Thymus (tissue), 11 donors: ENCODE data around the gene COX20. TPM values are rescaled to one million over a fixed set of nuclear protein-coding genes. Genes with fewer than 3 reads are reported as not detected.

Experiments
- DNase-seq, 9 donors: peaks; one replicate each; pipeline ENCODE4 v3.0.0-alpha.2; 2013; ENCODE audit warnings: low spot score in 9 of 9, low read depth in 6 of 9, missing footprints in 1 of 9
- H3K27ac ChIP-seq, 2 donors: one replicate each; pipeline ENCODE4 v1.5.1; 2013; ENCODE audit warnings: control low read depth in 1 of 2, low read depth in 1 of 2, low read length in 1 of 2, mild to moderate bottlenecking in 1 of 2, moderate library complexity in 1 of 2
- H3K27me3 ChIP-seq, 2 donors: one replicate each; pipeline ENCODE4 v1.5.1; 2013; ENCODE audit warnings: low read length in 1 of 2; ENCODE audit not compliant: control insufficient read depth in 2 of 2, insufficient read depth in 1 of 2
- H3K36me3 ChIP-seq, 2 donors: one replicate each; pipeline ENCODE4 v1.5.1; 2013; ENCODE audit warnings: low read length in 1 of 2, mild to moderate bottlenecking in 1 of 2, moderate library complexity in 1 of 2; ENCODE audit not compliant: control insufficient read depth in 2 of 2, insufficient read depth in 2 of 2
- H3K4me1 ChIP-seq, 2 donors: one replicate each; pipeline ENCODE4 v1.5.1; 2013; ENCODE audit warnings: low read length in 2 of 2; ENCODE audit not compliant: control insufficient read depth in 2 of 2, insufficient read depth in 2 of 2
- H3K4me3 ChIP-seq, 2 donors: one replicate each; pipeline ENCODE4 v1.5.1; 2013; ENCODE audit warnings: low read length in 2 of 2, control low read depth in 1 of 2, mild to moderate bottlenecking in 1 of 2
- H3K9me3 ChIP-seq, 2 donors: one replicate each; pipeline ENCODE4 v1.5.1; 2013; ENCODE audit warnings: low read length in 1 of 2, mild to moderate bottlenecking in 1 of 2; ENCODE audit not compliant: control insufficient read depth in 2 of 2, insufficient read depth in 1 of 2
- WGBS: extraction: QIAGEN DNeasy Blood & Tissue Kit; methylation state at CpG from one replicate; pipeline ENCODE4 v1.1.7; 2013; 5-methylcytosine and 5-hydroxymethylcytosine counted together
- polyA plus RNA-seq: library from polyadenylated mRNA; stranded (reverse); fragments of 200-250 nt; gene quantifications from one replicate; pipeline ENCODE4 v1.2.3, GENCODE V29; 2013
- total RNA-seq: library from RNA; stranded (reverse); fragments of 120-200 nt; gene quantifications from one replicate; pipeline ENCODE4 v1.2.4, GENCODE V29; 2013
- donor health status: healthy.

COX20 gene
- total and polyA plus RNA-seq, 2 donors = 26.9 to 60.8 TPM

DNA sequence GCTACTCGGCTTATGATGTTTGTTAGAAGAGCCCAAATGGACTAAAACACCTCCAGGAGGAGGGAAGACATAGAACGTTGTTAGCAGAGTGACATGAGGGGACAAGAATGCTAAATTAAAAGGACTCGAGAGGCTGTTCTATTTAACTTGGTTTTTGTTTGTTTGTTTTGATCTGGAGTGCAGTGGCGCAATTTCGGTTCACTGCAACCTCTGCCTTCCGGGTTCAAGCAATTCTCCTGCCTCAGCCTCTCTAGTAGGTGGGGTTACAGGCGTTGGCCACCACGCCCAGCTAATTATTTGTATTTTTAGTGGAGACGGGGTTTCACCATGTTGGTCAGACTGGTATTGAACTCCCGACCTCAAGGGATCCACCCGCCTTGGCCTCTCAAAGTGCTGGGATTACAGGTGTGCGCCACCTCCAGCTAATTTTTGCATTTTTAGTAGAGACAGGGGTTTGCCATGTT, 33.9 kb downstream of the COX20 start:
- no peak for DNase-seq
- Histone ChIP-seq H3K27me3 (no peaks in the 10 kb centered on the region), H3K4me1 (peaks cover 3 to 7% of the 10 kb centered on the region in 2 donors), H3K4me3 (no peak overlapping the region), H3K9me3 (no peaks in the 10 kb centered on the region), H3K36me3 (no peaks in the 10 kb centered on the region), H3K27ac (no peak overlapping the region)
- WGBS = 97% methylated on average over 12 of the region's 12 CpGs

DNA sequence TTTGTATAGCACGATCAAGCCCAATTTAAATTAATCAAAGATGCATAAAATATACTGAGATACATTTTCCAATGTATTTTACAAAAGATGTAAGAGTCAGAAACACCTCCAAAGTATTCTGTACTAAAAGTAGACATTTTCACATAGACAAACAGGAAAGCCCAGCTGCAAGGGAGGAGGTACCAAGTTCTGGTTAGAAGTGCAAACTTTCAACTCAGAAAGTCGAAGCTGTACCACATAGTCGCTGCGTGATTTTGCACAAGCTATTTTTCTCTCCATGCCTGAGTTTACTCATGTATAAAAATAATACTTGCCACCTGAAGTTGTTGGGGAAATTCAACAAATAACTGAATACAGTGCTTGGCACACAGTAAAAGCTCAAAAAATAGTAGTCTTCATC, 34.5 kb downstream of the COX20 start:
- WGBS = 94% methylated on average over 4 of the region's 4 CpGs
- no peak overlapping the region for H3K27ac ChIP-seq
- H3K4me1 ChIP-seq = peaks cover 3 to 5% of the 10 kb centered on the region in 2 donors
- DNase-seq = no peak
- no peaks in the 10 kb centered on the region for H3K9me3 ChIP-seq
- H3K27me3 ChIP-seq = no peaks in the 10 kb centered on the region
- no peak overlapping the region for H3K4me3 ChIP-seq
- H3K36me3 ChIP-seq = no peaks in the 10 kb centered on the region

DNA sequence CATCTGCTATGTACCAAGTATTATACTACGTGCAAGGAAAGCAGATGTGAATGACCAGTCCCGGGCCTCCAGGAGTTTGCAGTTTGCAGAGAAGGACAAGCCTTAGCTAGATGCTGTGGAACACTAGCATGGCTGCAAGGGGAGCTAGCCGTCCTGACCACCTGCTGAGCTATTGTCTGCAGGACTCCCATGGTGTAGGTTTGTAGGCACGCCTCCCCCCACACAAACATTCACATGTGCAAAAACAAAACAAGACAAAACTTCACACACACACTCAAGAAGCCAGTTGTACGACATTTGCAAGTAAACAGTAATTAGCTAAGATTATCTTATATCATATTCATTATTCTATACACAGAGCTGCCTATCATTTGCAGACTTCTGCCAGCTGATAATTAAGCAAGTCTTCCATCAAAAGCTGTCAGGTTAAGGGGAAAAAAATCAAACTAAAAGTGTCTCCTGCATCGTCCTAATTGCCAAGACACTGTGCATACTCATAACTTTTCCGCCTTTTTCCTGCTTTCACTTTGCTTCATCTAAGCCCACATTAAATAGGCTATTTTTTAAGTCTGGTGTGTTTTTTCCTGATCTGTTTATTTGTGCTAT, 39.6 kb downstream of the COX20 start:
- no peak for DNase-seq
- Histone ChIP-seq H3K9me3 (no peaks in the 10 kb centered on the region), H3K27ac (no peak overlapping the region), H3K4me1 (no peaks in the 10 kb centered on the region), H3K36me3 (no peaks in the 10 kb centered on the region), H3K27me3 (no peaks in the 10 kb centered on the region), H3K4me3 (no peak overlapping the region)
- 95% methylated on average over 7 of the region's 7 CpGs for WGBS

DNA sequence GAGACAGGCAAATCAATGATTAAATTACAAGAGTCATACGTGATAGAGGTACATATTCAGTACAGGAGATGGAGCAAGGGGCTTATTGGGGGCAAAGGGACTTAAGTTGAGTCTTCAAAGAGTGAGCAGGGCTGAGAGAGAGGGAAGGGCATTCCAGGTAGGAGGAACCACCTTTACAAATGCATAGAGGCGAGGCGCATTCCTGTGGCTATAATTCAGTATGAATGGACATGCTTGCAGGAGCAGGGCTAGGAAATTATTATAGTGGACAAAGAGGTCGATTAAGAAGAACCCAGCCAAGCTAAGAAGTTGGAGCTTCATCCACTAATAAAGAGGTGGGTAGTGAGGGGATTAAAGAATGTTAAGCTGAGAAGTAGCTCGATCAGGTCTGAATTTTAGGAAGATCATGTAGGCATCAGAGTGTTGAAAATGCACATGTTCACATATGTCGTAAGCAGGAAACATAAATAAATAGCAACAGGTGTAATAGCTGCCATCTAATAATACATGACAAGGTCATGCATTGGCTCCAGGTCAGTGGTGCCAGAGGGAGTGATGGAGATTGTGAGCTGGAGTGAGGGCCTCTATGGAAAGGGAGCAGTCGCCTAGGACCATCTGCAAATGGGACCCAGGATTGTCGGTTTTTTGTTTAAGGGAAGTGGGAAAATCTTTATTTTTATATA, 40.9 kb downstream of the COX20 start:
- Histone ChIP-seq H3K27me3 (no peaks in the 10 kb centered on the region), H3K4me1 (no peaks in the 10 kb centered on the region), H3K4me3 (no peak overlapping the region), H3K9me3 (no peaks in the 10 kb centered on the region), H3K27ac (no peak overlapping the region), H3K36me3 (no peaks in the 10 kb centered on the region)
- DNase-seq = no peak
- WGBS = 97% methylated on average over 8 of the region's 8 CpGs

DNA sequence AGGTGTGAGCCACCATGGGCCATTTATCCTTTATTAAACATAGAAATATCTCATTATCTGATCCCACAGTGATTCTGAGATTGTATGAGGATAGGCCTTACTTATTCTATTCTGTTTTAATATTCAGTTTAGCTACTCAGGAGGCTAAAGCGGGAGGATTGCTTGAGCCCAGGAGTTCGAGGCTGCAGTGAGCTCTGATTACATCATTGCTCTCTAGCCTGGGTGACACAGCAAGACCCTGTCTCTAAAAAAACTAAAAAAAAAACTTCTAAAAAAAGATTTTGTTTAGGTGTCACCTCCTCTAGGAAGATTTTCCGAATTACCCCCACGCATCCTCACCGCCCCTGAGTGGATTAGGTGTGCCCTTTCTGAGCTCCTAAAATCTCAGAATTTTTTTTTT, 43.2 kb downstream of the COX20 start:
- no peak overlapping the region for H3K4me3 ChIP-seq
- no peaks in the 10 kb centered on the region for H3K36me3 ChIP-seq
- H3K9me3 ChIP-seq = no peaks in the 10 kb centered on the region
- DNase-seq = no peak
- no peaks in the 10 kb centered on the region for H3K27me3 ChIP-seq
- 98% methylated on average over 5 of the region's 5 CpGs for WGBS
- H3K27ac ChIP-seq = no peak overlapping the region
- no peaks in the 10 kb centered on the region for H3K4me1 ChIP-seq

DNA sequence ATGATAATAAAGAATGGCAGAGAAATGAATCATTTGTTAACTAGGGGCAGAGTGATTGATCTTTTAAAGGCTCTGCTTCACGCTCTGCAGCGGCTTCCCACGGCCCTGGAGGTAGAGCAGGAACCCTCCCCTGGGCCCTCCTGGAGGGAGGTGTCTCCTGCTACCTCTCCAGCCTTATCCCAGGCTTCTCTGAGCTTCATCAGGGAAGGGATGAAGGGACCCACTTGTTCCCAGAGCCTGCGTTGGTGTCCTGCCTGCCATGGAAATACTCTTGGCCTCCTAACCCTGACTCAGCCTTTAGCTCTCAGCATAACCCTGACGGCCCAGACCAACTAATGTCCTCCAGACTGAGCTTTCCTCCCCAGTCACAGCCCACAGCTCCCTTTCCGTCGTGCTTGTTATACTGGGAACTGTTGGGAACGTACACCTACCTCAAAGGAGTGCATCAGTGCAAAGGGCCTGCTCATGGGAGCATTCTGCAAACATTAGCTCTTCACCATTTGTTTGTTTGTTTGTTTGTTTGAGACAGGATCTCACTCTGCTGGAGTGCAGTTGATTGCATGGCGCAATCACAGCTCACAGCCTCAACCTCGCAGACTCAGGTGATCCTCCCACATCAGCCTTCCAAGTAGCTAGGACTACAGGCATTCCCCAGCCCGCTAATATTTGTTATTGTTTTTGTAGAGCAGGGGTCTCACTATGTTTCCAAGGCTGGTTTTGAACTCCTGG, 46.3 kb downstream of the COX20 start:
- Histone ChIP-seq H3K27ac (no peak overlapping the region), H3K36me3 (no peaks in the 10 kb centered on the region), H3K27me3 (no peaks in the 10 kb centered on the region), H3K4me1 (no peaks in the 10 kb centered on the region), H3K4me3 (no peak overlapping the region), H3K9me3 (no peaks in the 10 kb centered on the region)
- 95% methylated on average over 11 of the region's 11 CpGs for WGBS
- no peak for DNase-seq

DNA sequence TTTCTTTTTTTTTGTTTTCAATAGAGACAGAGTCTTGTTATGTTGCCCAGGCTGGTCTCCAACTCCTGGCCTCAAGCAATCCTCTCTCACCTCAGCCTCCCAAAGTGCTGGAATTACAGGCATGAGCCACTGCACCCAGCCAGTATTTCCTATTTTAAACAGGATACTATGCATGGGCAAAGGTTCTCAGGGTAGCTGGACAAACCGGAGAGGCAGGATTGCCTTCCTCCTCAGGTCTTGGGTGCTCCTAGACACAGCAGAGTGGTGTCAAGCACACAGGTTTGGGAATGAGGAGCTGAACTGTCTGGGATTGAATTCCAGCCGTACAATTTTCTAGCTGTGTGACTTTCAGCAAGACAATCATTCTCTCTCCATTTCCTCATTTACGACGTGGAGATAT, 51.8 kb downstream of the COX20 start:
- no peak overlapping the region for H3K27ac ChIP-seq
- H3K36me3 ChIP-seq = no peaks in the 10 kb centered on the region
- DNase-seq = no peak
- H3K27me3 ChIP-seq = no peaks in the 10 kb centered on the region
- no peak overlapping the region for H3K4me3 ChIP-seq
- H3K4me1 ChIP-seq = no peaks in the 10 kb centered on the region
- WGBS = 98% methylated on average over 4 of the region's 4 CpGs
- H3K9me3 ChIP-seq = no peaks in the 10 kb centered on the region

DNA sequence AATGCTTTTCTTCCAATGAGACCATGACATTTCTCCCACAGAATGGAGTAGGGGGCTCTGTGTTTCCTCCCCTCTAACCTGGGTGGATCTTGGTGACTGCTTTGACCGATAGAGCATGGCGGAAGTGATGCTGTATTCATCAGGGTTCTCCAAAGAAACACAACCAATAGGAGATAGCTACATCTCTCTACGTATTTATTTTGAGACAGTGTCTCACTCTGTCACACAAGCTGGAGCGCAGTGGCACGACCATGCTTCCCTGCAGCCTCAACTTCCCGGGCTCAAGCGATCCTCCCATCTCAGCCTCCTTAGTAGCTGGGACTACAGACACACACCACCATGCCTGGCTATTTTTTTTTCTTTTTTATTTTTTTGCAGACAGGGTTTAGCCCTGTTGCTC, 58.4 kb downstream of the COX20 start:
- 98% methylated on average over 7 of the region's 7 CpGs for WGBS
- Histone ChIP-seq H3K27ac (no peak overlapping the region), H3K9me3 (no peaks in the 10 kb centered on the region), H3K4me3 (no peak overlapping the region), H3K36me3 (no peaks in the 10 kb centered on the region), H3K27me3 (no peaks in the 10 kb centered on the region), H3K4me1 (no peaks in the 10 kb centered on the region)
- DNase-seq = no peak
